Activated CD8-positive, alpha-beta memory T cell treated with anti-CD3 and anti-CD28 coated beads, Interleukin-2, amount 10 ng/mL, durations not matched to agents 7 days and 5 days (primary cell): ENCODE results near the gene PHOX2A. TPM values are rescaled to one million over a fixed set of nuclear protein-coding genes. Genes with fewer than 3 reads are reported as not detected.

Source experiments
- ATAC-seq: fragments of 150-1000 bp; cut with Tn5 transposase; one replicate; pipeline ENCODE4 v1.10.0; 2021; ENCODE audit warnings: moderate library complexity
- CTCF ChIA-PET: fragments of 350-600 bp; sonication (Branson Sonifier 250); formaldehyde crosslinking; loops from one replicate; lab custom pipeline; 2021; ENCODE audit warnings: antibody characterized with exemption; lab: Charles Lee
- DNase-seq: peaks from one replicate; pipeline ENCODE4 v3.0.0-alpha.2; 2020
- H3K27ac Mint-ChIP-seq: one replicate; pipeline ENCODE4 v1.8.0; 2021; ENCODE audit warnings: mild to moderate bottlenecking, mixed read lengths
- H3K27me3 Mint-ChIP-seq: one replicate; pipeline ENCODE4 v1.8.0; 2021; ENCODE audit warnings: mixed read lengths
- H3K36me3 Mint-ChIP-seq: one replicate; pipeline ENCODE4 v1.8.0; 2021; ENCODE audit warnings: mild to moderate bottlenecking, mixed read lengths
- H3K4me1 Mint-ChIP-seq: one replicate; pipeline ENCODE4 v1.8.0; 2021; ENCODE audit warnings: mixed read lengths
- H3K4me3 Mint-ChIP-seq: one replicate; pipeline ENCODE4 v1.8.0; 2021; ENCODE audit warnings: mild to moderate bottlenecking, moderate library complexity, mixed read lengths
- H3K9me3 Mint-ChIP-seq: one replicate; pipeline ENCODE4 v1.8.0; 2022; ENCODE audit warnings: low read depth, mixed read lengths
- total RNA-seq, 2 experiments: library from RNA; stranded (reverse); gene quantifications; one replicate each; pipeline ENCODE4 v1.2.3, GENCODE V29; 2021

PHOX2A gene
- total RNA-seq, 2 experiments from 2014 or later, result not detected

DNA sequence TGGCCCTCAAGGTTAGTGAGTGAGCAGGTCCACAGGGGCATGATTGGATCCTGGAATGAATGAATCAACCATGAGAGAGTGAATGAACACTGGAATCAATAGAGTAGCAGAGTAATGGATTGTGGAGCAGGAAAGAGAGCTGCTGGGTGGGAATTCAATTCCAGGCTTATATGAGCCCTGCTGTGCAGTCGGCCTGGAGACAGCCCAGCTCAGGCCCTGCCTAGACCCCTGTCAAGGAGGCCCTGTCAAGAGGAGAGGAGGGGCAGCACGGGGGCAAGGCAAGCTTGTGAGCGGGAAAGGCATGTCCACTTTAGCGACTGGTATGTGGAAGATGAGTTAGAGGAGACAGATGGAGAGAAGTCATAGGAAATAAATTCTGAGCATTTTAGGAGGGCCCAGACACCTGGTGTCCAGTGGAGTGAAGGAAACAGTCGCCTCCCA is 53.3 kb downstream of the PHOX2A start:
- H3K4me3 Mint-ChIP-seq, result no peak overlapping the region
- H3K27me3 Mint-ChIP-seq, result peaks cover 3% of the 10 kb centered on the region
- H3K36me3 Mint-ChIP-seq, result no peaks in the 10 kb centered on the region
- no peaks in the 10 kb centered on the region for H3K4me1 Mint-ChIP-seq
- no peaks in the 10 kb centered on the region for H3K9me3 Mint-ChIP-seq
- CTCF ChIA-PET, result no interaction called here
- ATAC-seq, result no peak
- H3K27ac Mint-ChIP-seq, result no peak overlapping the region
- DNase-seq, result no peak

DNA sequence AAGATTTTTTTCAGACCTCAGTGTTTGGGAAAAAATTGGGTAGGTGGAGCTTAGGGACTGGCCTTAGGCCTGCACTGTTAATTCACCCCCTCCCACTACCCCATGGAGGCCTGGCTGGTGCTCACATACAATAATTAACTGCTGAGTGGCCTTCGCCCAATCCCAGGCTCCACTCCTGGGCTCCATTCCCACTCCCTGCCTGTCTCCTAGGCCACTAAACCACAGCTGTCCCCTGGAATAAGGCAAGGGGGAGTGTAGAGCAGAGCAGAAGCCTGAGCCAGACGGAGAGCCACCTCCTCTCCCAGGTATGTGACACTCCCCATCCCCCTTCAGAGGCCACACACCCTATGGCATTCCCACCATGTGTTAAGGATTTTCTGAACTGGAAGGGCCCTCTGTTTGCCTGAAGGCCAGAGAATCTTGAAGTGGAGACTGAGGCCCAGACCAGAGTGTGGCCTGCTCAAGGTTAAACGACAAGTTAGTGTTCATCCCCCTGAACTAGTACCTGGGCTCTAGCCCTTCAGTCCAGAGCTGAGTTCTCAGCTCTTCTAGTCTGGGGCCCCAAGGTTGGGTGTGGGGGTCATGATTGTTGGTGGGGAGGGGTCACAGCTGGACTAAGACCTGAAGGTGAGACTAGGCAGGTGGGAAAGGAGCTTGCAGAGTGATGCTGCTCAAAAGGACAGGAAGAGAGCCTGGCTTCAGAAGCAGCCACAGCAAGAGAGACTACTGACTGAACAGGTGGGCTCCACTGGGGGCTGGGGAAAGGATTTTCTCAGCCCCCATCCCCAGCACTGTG is 54.3 kb downstream of the PHOX2A start:
- Mint-ChIP-seq H3K9me3 (no peaks in the 10 kb centered on the region), H3K27ac (no peak overlapping the region), H3K36me3 (no peaks in the 10 kb centered on the region), H3K4me3 (no peak overlapping the region), H3K4me1 (no peaks in the 10 kb centered on the region), H3K27me3 (no peaks in the 10 kb centered on the region)
- CTCF ChIA-PET, result interaction anchor here (0.7 to 1.4 kb wide), 2 partner anchors 10 to 213 kb away, joined by 3 read pairs; no protein-coding TSS in a partner anchor
- DNase-seq (no peak), ATAC-seq (no peak)

Other genes with a start within 250 kb of the PHOX2A start
- 10 to 100 TPM in 1 of 2 experiments, 1 to 10 TPM in 1; 7.0 to 11.2 TPM for gene IL18BP, start 245.3 kb downstream of the PHOX2A start, total RNA-seq
- gene NUMA1, start 163.6 kb downstream of the PHOX2A start, total RNA-seq, result 100 to 1,000 TPM; 156 to 221 TPM
- 1 to 10 TPM; 4.0 to 9.2 TPM for gene LRRC51, start 163.3 kb downstream of the PHOX2A start, total RNA-seq
- gene LAMTOR1, start 140.9 kb downstream of the PHOX2A start, total RNA-seq, result 10 to 100 TPM; 63.4 to 66.5 TPM
- under 1 TPM in 1 of 2 experiments, not detected in 1; 0.23 TPM for gene TOMT, start 138.3 kb downstream of the PHOX2A start, total RNA-seq
- gene ANAPC15, start 131.5 kb downstream of the PHOX2A start, total RNA-seq, result 10 to 100 TPM; 53.8 to 63.6 TPM
- gene FOLR3, start 108.5 kb downstream of the PHOX2A start, total RNA-seq, result not detected
- not detected for gene FOLR1, start 52.0 kb downstream of the PHOX2A start, total RNA-seq
- not detected for gene FOLR2, start 27.4 kb downstream of the PHOX2A start, total RNA-seq
- gene INPPL1, start 19.4 kb downstream of the PHOX2A start, total RNA-seq, result 100 to 1,000 TPM; 152 to 157 TPM
- 10 to 100 TPM; 27.8 to 38.1 TPM for gene CLPB, start 190.4 kb upstream of the PHOX2A start, total RNA-seq